ENCODE data around the gene CNMD.
"Not testable (repeated sequence)": the region's sequence is repeated elsewhere in the genome, so short reads cannot be mapped to it uniquely, and the experiment has no call there.

Gene CNMD

GRCh38 chr13:52744842-52745375, 5.3 kb upstream of the CNMD start:
- DNase-seq (ENCODE audit: low spot score) (no peak), FAIRE-seq (no peak)

- FAIRE-seq (no peak), DNase-seq (ENCODE audit: low spot score) (no peak)
These were observed 4.4 kb upstream of the CNMD start for GRCh38 chr13:52743988-52744387.

GRCh38 chr13:52743569-52743968, 3.9 kb upstream of the CNMD start:
- FAIRE-seq (no peak), DNase-seq (ENCODE audit: low spot score) (no peak)

GRCh38 chr13:52738719-52739467, 727 bp downstream of the CNMD start:
- FAIRE-seq (no peak), DNase-seq (ENCODE audit: low spot score) (no peak)

- FAIRE-seq: no peak
- DNase-seq (ENCODE audit: low spot score): no peak
These were observed 1.7 kb downstream of the CNMD start for GRCh38 chr13:52737965-52738364.

GRCh38 chr13:52737451-52737850, 2.2 kb downstream of the CNMD start:
- FAIRE-seq (no peak), DNase-seq (ENCODE audit: low spot score) (no peak)

GRCh38 chr13:52736891-52737290, 2.7 kb downstream of the CNMD start:
- no peak for FAIRE-seq
- no peak for DNase-seq (ENCODE audit: low spot score)

- DNase-seq (ENCODE audit: low spot score): no peak
- FAIRE-seq: no peak
These were observed 5.5 kb downstream of the CNMD start for GRCh38 chr13:52734075-52734623.

- FAIRE-seq (no peak), DNase-seq (ENCODE audit: low spot score) (no peak)
These were observed 13.4 kb downstream of the CNMD start for GRCh38 chr13:52726258-52726657.

GRCh38 chr13:52725302-52725701, 14.3 kb downstream of the CNMD start:
- DNase-seq (ENCODE audit: low spot score) (no peak), FAIRE-seq (no peak)

GRCh38 chr13:52723181-52723580, 16.4 kb downstream of the CNMD start:
- no peak for DNase-seq (ENCODE audit: low spot score)
- FAIRE-seq: no peak

- not testable (repeated sequence) for DNase-seq (ENCODE audit: low spot score); FAIRE-seq
These were observed 18.3 kb downstream of the CNMD start for GRCh38 chr13:52721356-52721755.

GRCh38 chr13:52720904-52721303, 18.7 kb downstream of the CNMD start:
- FAIRE-seq; DNase-seq (ENCODE audit: low spot score): not testable (repeated sequence)

GRCh38 chr13:52713894-52714293, 25.7 kb downstream of the CNMD start:
- DNase-seq (ENCODE audit: low spot score) (no peak), FAIRE-seq (no peak)

- no peak for FAIRE-seq
- DNase-seq (ENCODE audit: low spot score): no peak
These were observed 27.2 kb downstream of the CNMD start for GRCh38 chr13:52712385-52712784.

- DNase-seq (ENCODE audit: low spot score) (no peak), FAIRE-seq (no peak)
These were observed 28.3 kb downstream of the CNMD start for GRCh38 chr13:52711286-52711685.

- not testable (repeated sequence) for FAIRE-seq; DNase-seq (ENCODE audit: low spot score)
These were observed 31.4 kb downstream of the CNMD start for GRCh38 chr13:52708266-52708665.

- FAIRE-seq: no peak
These were observed 32.2 kb downstream of the CNMD start for GRCh38 chr13:52707375-52707774.

GRCh38 chr13:52706081-52706480, 33.5 kb downstream of the CNMD start:
- FAIRE-seq (no peak), DNase-seq (ENCODE audit: low spot score) (no peak)

More at GRCh38 chr13:52707375-52707774, 32.2 kb downstream of the CNMD start:
- no peak for DNase-seq (ENCODE audit: low spot score)

- DNase-seq (ENCODE audit: low spot score): no peak
- no peak for FAIRE-seq
These were observed 36.1 kb downstream of the CNMD start for GRCh38 chr13:52703482-52703881.

GRCh38 chr13:52701728-52702465, 37.7 kb downstream of the CNMD start:
- DNase-seq (ENCODE audit: low spot score) (no peak), FAIRE-seq (no peak)

GRCh38 chr13:52696566-52696965, 43.1 kb downstream of the CNMD start:
- FAIRE-seq (no peak), DNase-seq (ENCODE audit: low spot score) (no peak)

Data from RCC 7860 (cell line).